HG02938 (cell line): Measurements from ENCODE around the gene DHRSX.
"Not testable (repeated sequence)": the region's sequence is repeated elsewhere in the genome, so short reads cannot be mapped to it uniquely, and the experiment has no call there.

Experiments used
- ATAC-seq: cut with Tn5 transposase; IDR thresholded peaks from one replicate; pipeline ENCODE4 v1.9.1; 2021; ENCODE audit warnings: mild to moderate bottlenecking, moderate library complexity; ENCODE audit not compliant: unreplicated experiment

DHRSX gene

DNA sequence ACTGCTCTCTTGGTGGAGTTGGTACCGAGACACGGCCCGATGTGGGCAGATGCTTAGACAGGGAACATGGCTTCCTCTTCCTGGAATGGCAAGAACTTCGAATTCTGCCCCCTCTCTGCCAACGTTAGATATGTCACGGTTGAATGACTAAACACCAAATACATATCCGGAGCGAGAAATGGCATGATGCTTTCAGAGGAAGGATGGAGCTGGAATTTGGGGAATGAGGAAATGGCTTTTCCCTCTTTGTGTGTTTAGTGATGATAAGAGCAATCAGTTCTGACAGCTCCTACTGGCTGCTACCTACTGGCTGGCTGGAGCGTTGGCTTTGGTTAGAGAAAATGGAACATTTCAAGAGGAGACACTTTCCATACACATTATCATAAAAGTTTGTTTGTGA lies 140.0 kb downstream of the DHRSX start:
- no peak for ATAC-seq

DNA sequence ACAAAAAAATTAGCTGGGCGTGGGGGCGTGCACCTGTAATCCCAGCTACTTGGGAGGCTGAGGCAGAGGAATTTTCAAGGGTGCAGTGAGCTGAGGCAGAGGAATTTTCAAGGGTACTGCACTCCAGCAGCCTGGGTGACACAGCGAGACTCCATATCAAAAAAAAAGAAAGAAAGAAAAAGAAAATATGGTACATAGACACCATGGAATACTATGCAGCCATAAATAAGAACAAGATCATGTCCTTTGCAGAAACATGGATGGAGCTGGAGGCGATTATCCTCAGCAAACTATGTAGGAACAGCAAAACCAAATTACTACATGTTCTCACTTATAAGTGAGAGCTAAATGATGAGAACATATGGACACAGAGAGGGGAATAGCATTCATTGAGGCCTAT lies 141.3 kb downstream of the DHRSX start:
- ATAC-seq = not testable (repeated sequence)

DNA sequence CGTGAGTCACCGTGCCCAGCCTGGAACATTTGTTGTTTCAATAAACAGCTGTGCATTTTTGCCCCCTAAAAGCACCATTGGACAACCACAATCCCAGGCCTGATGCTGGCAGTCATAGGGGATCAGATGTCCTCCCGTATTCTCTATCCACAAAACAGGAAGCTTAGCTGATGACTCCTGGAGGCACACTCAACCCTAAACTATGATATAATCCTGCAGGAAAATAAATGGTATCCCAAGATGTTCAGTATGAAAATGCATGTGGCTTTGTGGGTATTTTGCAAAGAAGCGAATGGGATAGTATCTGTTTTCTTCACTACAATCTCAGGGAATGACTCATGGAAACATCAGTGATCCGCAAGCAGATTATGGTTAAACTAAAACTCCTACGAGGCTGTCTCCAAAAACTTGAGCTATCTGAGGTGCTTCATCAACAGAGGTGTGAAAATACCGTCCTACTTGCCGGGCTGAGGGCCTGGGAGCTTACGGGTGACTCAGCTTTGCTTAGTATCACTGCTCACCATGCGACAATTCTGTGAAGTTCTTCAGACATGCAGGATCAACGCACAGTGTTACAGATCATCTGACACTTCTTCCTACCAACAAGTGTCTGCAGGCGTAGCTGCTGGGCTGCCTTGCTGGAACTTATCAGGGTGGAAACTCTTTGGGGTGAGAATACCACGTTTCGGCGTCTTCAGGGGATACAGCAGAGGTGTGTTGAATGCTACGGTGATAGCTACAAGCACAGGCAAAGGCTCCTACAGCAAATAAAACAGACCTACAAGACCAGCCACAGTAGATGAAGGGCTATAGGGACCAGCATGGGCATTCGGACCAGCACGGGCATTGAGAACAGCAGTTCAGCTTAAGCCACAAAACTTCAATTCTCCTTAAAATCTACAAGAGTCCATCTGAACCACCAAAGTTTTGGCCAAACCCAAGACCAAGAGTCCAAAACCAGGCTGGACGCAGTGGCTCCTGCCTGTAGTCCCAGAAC lies 148.5 kb downstream of the DHRSX start:
- ATAC-seq = no peak

DNA sequence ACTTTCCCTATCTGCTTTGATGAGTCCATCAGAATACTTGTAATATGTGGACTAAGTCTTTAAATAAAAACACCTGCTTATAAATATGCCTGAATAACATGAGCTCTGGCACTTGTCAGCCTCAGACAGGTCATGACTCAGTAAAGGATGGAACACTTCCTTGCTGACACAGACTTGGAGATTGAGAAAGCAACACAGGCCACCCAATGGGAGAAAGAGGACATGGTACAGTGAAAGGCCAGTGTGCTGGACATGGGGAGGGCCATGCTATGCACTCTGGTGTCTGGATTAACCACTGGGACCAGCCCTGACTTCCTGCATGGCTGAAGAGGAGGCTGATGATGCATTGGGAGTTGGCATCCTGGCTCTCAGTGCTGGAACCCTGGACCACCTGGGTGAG lies 149.5 kb downstream of the DHRSX start:
- no peak for ATAC-seq

- ATAC-seq = not testable (repeated sequence)
Measured at GRCh38 chrX:2350703-2351102, 150.1 kb downstream of the DHRSX start.

DNA sequence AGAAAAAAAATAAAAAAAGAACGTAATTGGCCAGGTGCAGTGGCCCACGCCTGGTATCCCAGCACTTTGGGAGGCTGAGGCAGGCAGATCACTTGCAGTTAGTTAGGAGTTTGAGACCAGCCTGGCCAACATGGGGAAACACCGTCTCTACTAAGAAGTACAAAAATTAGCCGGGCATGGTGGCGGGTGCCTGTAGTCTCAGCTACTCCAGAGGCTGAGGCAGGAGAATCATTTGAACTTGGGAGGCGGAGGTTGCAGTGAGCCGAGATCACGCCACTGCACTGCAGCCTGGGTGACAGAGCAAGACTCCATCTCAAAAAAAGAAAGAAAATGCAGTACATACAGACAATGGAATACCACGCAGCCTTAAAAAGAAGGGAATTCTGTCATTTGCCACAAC lies 150.7 kb downstream of the DHRSX start:
- ATAC-seq = not testable (repeated sequence)

- no peak for ATAC-seq
Measured at GRCh38 chrX:2348211-2348610, 152.6 kb downstream of the DHRSX start.

- ATAC-seq = no peak
Measured at GRCh38 chrX:2346158-2346557, 154.6 kb downstream of the DHRSX start.

- no peak for ATAC-seq
Measured at GRCh38 chrX:2345562-2345961, 155.2 kb downstream of the DHRSX start.

DNA sequence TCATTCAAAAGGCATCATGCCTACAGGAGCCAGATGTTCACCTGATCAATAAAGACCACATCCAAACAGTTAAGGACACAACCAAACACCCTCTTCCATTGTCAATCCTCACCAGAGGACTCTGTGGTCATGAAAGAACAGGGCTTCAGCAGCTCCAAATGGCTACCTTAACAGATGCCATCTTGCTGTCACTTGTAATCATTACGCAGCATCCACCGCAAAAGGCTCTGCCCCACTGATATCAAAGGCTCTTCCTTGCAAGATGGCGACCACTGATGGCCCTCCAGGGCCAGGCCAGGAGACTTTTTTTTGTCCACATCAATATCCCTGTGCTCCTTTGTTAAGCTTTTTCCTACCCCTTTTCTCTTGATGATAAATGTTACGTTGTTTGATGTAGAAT lies 157.4 kb downstream of the DHRSX start:
- no peak for ATAC-seq

DNA sequence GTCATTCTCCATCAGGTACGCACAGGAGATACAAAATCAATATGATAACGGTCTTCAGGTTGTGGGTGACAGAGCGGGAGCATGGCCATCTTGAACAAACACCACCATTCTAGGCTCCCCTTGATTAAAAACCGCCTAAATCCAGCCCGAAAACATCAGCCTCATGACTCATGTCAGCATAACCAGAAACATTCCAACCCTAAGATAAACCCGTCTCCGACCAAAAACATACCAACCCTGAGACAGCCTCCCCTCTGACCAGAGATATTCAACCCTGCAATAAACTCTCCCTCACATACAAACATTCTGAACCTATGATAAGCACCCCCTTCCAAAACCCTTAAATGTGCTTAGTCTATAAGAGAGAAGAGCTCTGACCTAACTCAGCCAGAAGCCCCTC lies 157.9 kb downstream of the DHRSX start:
- no peak for ATAC-seq

- no peak for ATAC-seq
Measured at GRCh38 chrX:2342281-2342688, 158.5 kb downstream of the DHRSX start.

GRCh38 chrX:2340991-2341390 lies 159.8 kb downstream of the DHRSX start:
- no peak for ATAC-seq

- ATAC-seq = no peak
Measured at GRCh38 chrX:2336181-2336580, 164.6 kb downstream of the DHRSX start.

GRCh38 chrX:2334237-2334636 lies 166.5 kb downstream of the DHRSX start:
- ATAC-seq = no peak

DNA sequence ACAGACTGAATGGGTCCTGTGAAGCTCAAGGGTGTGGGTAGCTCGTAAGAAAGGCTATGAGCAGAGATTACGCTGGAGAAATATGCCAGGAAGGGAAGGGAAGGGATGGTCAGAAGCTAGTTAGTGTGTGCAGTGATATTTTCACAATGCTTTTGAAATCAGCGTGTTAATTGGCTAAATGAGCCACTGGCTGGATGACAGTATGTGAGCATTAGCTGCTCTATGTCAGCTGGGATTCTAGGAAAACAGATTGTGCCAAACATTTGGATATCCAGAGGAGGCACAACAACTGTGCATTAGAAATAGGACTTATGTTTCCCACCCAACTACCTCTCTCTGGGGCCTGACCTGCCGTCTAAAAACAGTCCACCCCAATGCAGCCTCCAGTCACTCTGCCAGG lies 168.5 kb downstream of the DHRSX start:
- no peak for ATAC-seq

GRCh38 chrX:2330910-2331309 lies 169.9 kb downstream of the DHRSX start:
- no peak for ATAC-seq

GRCh38 chrX:2330487-2330886 lies 170.3 kb downstream of the DHRSX start:
- no peak for ATAC-seq

DNA sequence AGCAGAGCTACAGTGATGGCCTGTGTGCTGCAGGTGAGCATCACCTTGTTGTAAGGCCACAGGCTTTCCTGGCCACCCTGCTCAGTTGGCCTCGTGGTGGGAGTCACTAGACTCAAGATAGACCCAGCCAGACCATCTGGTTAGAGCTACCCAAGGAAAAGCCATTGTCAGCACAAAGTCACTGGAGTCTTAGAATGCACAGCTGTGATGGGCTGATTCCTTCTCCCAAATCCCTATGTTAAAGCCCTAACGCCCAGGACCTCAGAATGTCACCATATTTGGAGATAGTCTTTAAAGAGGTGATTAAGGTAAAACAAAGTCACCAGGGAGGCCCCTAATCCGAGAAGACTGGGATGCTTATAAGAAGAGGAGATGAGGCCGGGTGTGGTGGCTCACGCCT lies 173.4 kb downstream of the DHRSX start:
- no peak for ATAC-seq

- no peak for ATAC-seq
Measured at GRCh38 chrX:2325076-2325784, 175.5 kb downstream of the DHRSX start.

DNA sequence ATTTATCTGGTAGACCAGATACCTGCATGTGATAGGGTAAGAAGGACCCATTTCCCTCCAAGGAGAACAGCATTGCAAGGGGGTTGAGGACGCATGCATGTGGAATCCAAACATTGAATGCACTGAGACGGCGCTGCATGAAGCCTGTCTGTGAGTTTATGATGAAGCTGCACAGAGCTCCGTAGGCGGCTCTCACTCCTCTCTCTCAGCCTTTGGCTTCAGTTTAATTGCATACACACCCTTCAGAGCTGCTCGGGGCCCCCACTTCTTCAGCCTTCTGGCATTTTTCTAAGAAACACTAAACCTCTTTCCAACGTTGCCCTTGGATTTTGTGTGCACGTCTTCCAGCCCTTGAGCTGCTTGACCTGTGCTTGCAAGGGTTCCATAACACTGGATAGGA lies 176.6 kb downstream of the DHRSX start:
- no peak for ATAC-seq

GRCh38 chrX:2321411-2321810 lies 179.4 kb downstream of the DHRSX start:
- ATAC-seq = no peak
